CD14-positive monocyte (primary cell): ENCODE data around the gene BRF1. TPM values are rescaled to one million over a fixed set of nuclear protein-coding genes. Genes with fewer than 3 reads are reported as not detected.

Experiments used
- DNase-seq, 3 donors: peaks; one replicate each; pipeline ENCODE4 v3.0.0-alpha.2; 2011 to 2022
- H2AFZ ChIP-seq: 2 replicates; pipeline ENCODE4 v1.6.0; 2012; ENCODE audit warnings: mild to moderate bottlenecking, low read depth, low read length, inconsistent platforms; ENCODE audit not compliant: insufficient read depth, poor library complexity, severe bottlenecking
- H3K27ac ChIP-seq, 2 donors: 1 replicate in 1 of 2; 2 replicates in 1 of 2; pipeline ENCODE4 v1.5.1; 2012 to 2013; ENCODE audit warnings: low read length in 2 of 2, control low read depth in 1 of 2, inconsistent platforms in 1 of 2, low read depth in 1 of 2, mild to moderate bottlenecking in 1 of 2
- H3K27me3 ChIP-seq, 2 donors: one replicate each; pipeline versions ENCODE4 v1.6.0 to v1.6.1; 2011 to 2013; ENCODE audit warnings: low read length in 2 of 2; ENCODE audit not compliant: control insufficient read depth in 2 of 2, insufficient read depth in 2 of 2
- H3K36me3 ChIP-seq, 2 donors: replicated peaks in 1 of 2; 1 replicate in 1 of 2; 2 replicates in 1 of 2; pipeline versions ENCODE4 v1.5.1 to v1.6.1; 2012 to 2013; ENCODE audit warnings: low read length in 2 of 2, control low read depth in 1 of 2, inconsistent platforms in 1 of 2, mild to moderate bottlenecking in 1 of 2; ENCODE audit not compliant: insufficient read depth in 2 of 2, control insufficient read depth in 1 of 2
- H3K4me1 ChIP-seq, 2 donors: 1 replicate in 1 of 2; 2 replicates in 1 of 2; pipeline versions ENCODE4 v1.5.1 to v1.6.1; 2012 to 2013; ENCODE audit warnings: low read length in 2 of 2, control low read depth in 1 of 2, inconsistent platforms in 1 of 2, mild to moderate bottlenecking in 1 of 2, moderate library complexity in 1 of 2; ENCODE audit not compliant: insufficient read depth in 2 of 2, control insufficient read depth in 1 of 2
- H3K4me2 ChIP-seq: replicated peaks from 2 replicates; pipeline ENCODE3; 2012; ENCODE audit warnings: low read length, moderate library complexity, mild to moderate bottlenecking; ENCODE audit not compliant: poor library complexity, severe bottlenecking; ENCODE audit errors: extremely low read depth
- H3K4me3 ChIP-seq, 3 experiments: fragments of 200-600 bp in 1 of 3; sonication (generic) in 1 of 3; replicated peaks in 1 of 3; 1 replicate in 2 of 3; 2 replicates in 1 of 3; pipeline ENCODE4 v1.5.1; 2011 to 2013; ENCODE audit warnings: low read length in 3 of 3, mild to moderate bottlenecking in 3 of 3, control low read depth in 2 of 3, low read depth in 2 of 3, inconsistent platforms in 1 of 3, moderate library complexity in 1 of 3
- H3K79me2 ChIP-seq: 2 replicates; pipeline ENCODE4 v1.6.0; 2012; ENCODE audit warnings: mild to moderate bottlenecking, control low read depth, inconsistent platforms, low read length, moderate library complexity; ENCODE audit not compliant: insufficient read depth
- H3K9ac ChIP-seq: 2 replicates; pipeline ENCODE4 v1.6.0; 2017; ENCODE audit warnings: low read length, mild to moderate bottlenecking; ENCODE audit not compliant: insufficient read depth, poor library complexity, severe bottlenecking
- H3K9me3 ChIP-seq, 2 donors: replicated peaks in 1 of 2; 1 replicate in 1 of 2; 2 replicates in 1 of 2; pipeline versions ENCODE4 v1.5.1 to v1.6.1; 2012 to 2013; ENCODE audit warnings: low read length in 2 of 2, control low read depth in 1 of 2; ENCODE audit not compliant: control insufficient read depth in 1 of 2, insufficient read depth in 1 of 2
- H4K20me1 ChIP-seq: 2 replicates; pipeline ENCODE4 v1.6.0; 2012; ENCODE audit warnings: mild to moderate bottlenecking, low read length, control low read depth, moderate library complexity; ENCODE audit not compliant: insufficient read depth
- H3K27ac Mint-ChIP-seq, 7 donors: one replicate each; pipeline ENCODE4 v1.8.0; 2020; ENCODE audit warnings: mild to moderate bottlenecking in 7 of 7, mixed read lengths in 7 of 7, moderate library complexity in 6 of 7, inconsistent platforms in 2 of 7
- H3K27me3 Mint-ChIP-seq, 3 donors: one replicate each; pipeline ENCODE4 v1.8.0; 2021 to 2022; ENCODE audit warnings: low read depth in 3 of 3, mild to moderate bottlenecking in 3 of 3, mixed read lengths in 3 of 3, moderate library complexity in 3 of 3, inconsistent platforms in 1 of 3
- H3K36me3 Mint-ChIP-seq, 2 donors: one replicate each; pipeline ENCODE4 v1.8.0; 2020; ENCODE audit warnings: mixed read lengths in 2 of 2, inconsistent platforms in 1 of 2, mild to moderate bottlenecking in 1 of 2
- H3K4me1 Mint-ChIP-seq: one replicate; pipeline ENCODE4 v1.8.0; 2020; ENCODE audit warnings: mild to moderate bottlenecking, mixed read lengths
- H3K4me3 Mint-ChIP-seq, 2 donors: one replicate each; pipeline ENCODE4 v1.8.0; 2020; ENCODE audit warnings: mild to moderate bottlenecking in 2 of 2, mixed read lengths in 2 of 2, moderate library complexity in 1 of 2
- H3K9me3 Mint-ChIP-seq, 7 donors: one replicate each; pipeline ENCODE4 v1.8.0; 2020 to 2022; ENCODE audit warnings: mixed read lengths in 7 of 7, mild to moderate bottlenecking in 6 of 7, moderate library complexity in 6 of 7, inconsistent platforms in 2 of 7
- CTCF ChIP-seq: fragments of 200-600 bp; IDR thresholded peaks from one replicate; pipeline ENCODE4 v1.8.0; 2022; ENCODE audit warnings: antibody characterized with exemption, mild to moderate bottlenecking
- WGBS: methylation state at CpG from one replicate; pipeline ENCODE4 v1.1.5; 2013; ENCODE audit warnings: missing lambda C conversion rate; ENCODE audit not compliant: insufficient coverage; 5-methylcytosine and 5-hydroxymethylcytosine counted together
- intact Hi-C, 2 donors: fragments of 100-400 bp; cut with micrococcal nuclease; formaldehyde crosslinking; loops; one replicate each; pipeline versions ENCODE4 v1.15.0 to v1.15.1; 2023
- polyA plus RNA-seq, 3 donors: library from polyadenylated mRNA; depleted of rRNA in 1 of 3; unstranded in 2 of 3; stranded (reverse) in 1 of 3; fragments of 300-500 nt in 2 of 3; fragments of >200 nt in 1 of 3; fragmentation: Illumina TruSeq in 2 of 3; gene quantifications; 1 replicate in 2 of 3; 2 replicates in 1 of 3; pipeline ENCODE4 v1.2.3, GENCODE V29; 2012 to 2021

The BRF1 gene
- polyA plus RNA-seq, 3 donors = 2.3 to 20.5 (median 2.5) TPM

- no peaks in the 10 kb centered on the region for H3K9me3 Mint-ChIP-seq
- no peak overlapping the region for H3K4me3 ChIP-seq
- H3K27ac Mint-ChIP-seq = no peak overlapping the region
- H3K27ac ChIP-seq = no peak overlapping the region
- 96% methylated on average over 14 of the region's 16 CpGs for WGBS
- no peak overlapping the region for H3K9ac ChIP-seq
- H3K79me2 ChIP-seq = no peaks in the 10 kb centered on the region
- H3K4me1 ChIP-seq = no peaks in the 10 kb centered on the region
- H2AFZ ChIP-seq = no peak overlapping the region
- intact Hi-C loops = no loop called here
- H3K4me2 ChIP-seq = no peak overlapping the region
- H3K9me3 ChIP-seq = no peaks in the 10 kb centered on the region
- peaks cover 17 to 39% of the 10 kb centered on the region in 2 donors for H3K36me3 Mint-ChIP-seq
- peaks cover 2 to 16% (median 3%) of the 10 kb centered on the region in 3 donors for H3K27me3 Mint-ChIP-seq
- no peak for DNase-seq
- no peaks in the 10 kb centered on the region for H3K27me3 ChIP-seq
- no peak for TF ChIP-seq CTCF
- H3K4me3 Mint-ChIP-seq = no peak overlapping the region
- H3K4me1 Mint-ChIP-seq = no peaks in the 10 kb centered on the region
- peaks cover 39 to 47% of the 10 kb centered on the region in 2 donors for H3K36me3 ChIP-seq
- no peaks in the 10 kb centered on the region for H4K20me1 ChIP-seq
Observed at GRCh38 chr14:105209646-105210045, 91.2 kb downstream of the BRF1 start.

GRCh38 chr14:105209091-105209490, 91.7 kb downstream of the BRF1 start:
- DNase-seq = no peak
- Histone ChIP-seq H3K27me3 (peaks cover 0 to 3% of the 10 kb centered on the region in 2 donors), H4K20me1 (no peaks in the 10 kb centered on the region), H3K9me3 (no peaks in the 10 kb centered on the region), H2AFZ (no peak overlapping the region), H3K27ac (no peak overlapping the region), H3K4me2 (no peak overlapping the region), H3K36me3 (peaks cover 35 to 42% of the 10 kb centered on the region in 2 donors), H3K9ac (no peak overlapping the region), H3K79me2 (no peaks in the 10 kb centered on the region), H3K4me1 (no peaks in the 10 kb centered on the region), H3K4me3 (no peak overlapping the region)
- no peak for TF ChIP-seq CTCF
- H3K36me3 Mint-ChIP-seq = peaks cover 17 to 35% of the 10 kb centered on the region in 2 donors
- no peak overlapping the region for H3K27ac Mint-ChIP-seq
- H3K9me3 Mint-ChIP-seq = no peaks in the 10 kb centered on the region
- no peaks in the 10 kb centered on the region for H3K4me1 Mint-ChIP-seq
- intact Hi-C loops = no loop called here
- H3K4me3 Mint-ChIP-seq = no peak overlapping the region
- peaks cover 8 to 22% (median 8%) of the 10 kb centered on the region in 3 donors for H3K27me3 Mint-ChIP-seq
- WGBS = 100% methylated on average over 4 of the region's 8 CpGs
